ENCODE results near the gene U2SURP. TPM values are rescaled to one million over a fixed set of nuclear protein-coding genes. Genes with fewer than 3 reads are reported as not detected.

The U2SURP gene
- total RNA-seq, 1 experiment from 2014 or later, result 132 TPM

DNA sequence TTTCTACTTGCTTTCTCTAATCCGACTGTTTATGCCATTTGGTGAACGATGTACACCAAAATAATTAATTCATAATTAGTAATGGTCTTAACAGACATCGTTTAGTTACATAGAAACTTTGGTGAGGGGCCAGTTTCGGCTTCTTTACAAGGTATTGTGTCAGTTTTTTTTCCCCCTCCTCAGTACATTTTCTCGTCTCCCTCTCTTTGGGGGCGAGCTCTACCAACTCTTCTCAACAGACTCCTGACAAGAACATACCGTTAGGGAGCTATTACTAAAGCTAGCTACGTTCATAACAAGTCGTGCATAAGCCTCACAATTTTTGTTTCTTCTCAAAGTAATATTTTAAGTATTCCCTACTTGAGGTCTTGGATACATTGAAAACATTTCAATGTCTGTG, 1.4 kb downstream of the U2SURP start:
- H3K4me2 ChIP-seq (ENCODE audit: low read length), result peak overlapping the region; percentile 96
- ATAC-seq, result no peak
- TF ChIP-seq SIN3A (IDR thresholded peaks at IDR 0.05; ENCODE audit: low read depth), result no peak
- TF ChIP-seq ZNF274 (IDR thresholded peaks at IDR 0.05; ENCODE audit: low read depth, low read length), result no peak
- no peak for TF ChIP-seq REST (IDR thresholded peaks at IDR 0.05; ENCODE audit: low read depth)
- TF ChIP-seq CBX3 (IDR thresholded peaks at IDR 0.05; ENCODE audit: low read depth), result no peak
- no peak for TF ChIP-seq POLR2AphosphoS5 (IDR thresholded peaks at IDR 0.05; ENCODE audit: low read depth, low read length)
- no peak for TF ChIP-seq MAX (IDR thresholded peaks at IDR 0.05)
- TF ChIP-seq RAD21 (IDR thresholded peaks at IDR 0.05; ENCODE audit: low read depth), result no peak
- no peak for TF ChIP-seq EGR1 (IDR thresholded peaks at IDR 0.05; ENCODE audit: low read depth)
- TF ChIP-seq CEBPB (IDR thresholded peaks at IDR 0.05; ENCODE audit: low read depth), result no peak
- TF ChIP-seq EZH2 (IDR thresholded peaks at IDR 0.05), result no peak
- TF ChIP-seq POLR2A (IDR thresholded peaks at IDR 0.05; ENCODE audit: borderline replicate concordance, extremely low read depth, insufficient read depth, insufficient read length), result no peak
- ChIA-PET RAD21 (ENCODE audit: low non-redundant PET in 1 of 2, low total read pairs in 2 of 2, uncharacterized antibody in 2 of 2, unreplicated experiment in 2 of 2) (no interaction called here), CTCF (interaction anchor here (2.2 kb wide), 1 partner anchor 174 kb away, joined by 9 read pairs; no protein-coding TSS in a partner anchor), POLR2A (no interaction called here)
- DNase-seq (ENCODE audit: low read depth, low spot score), result no peak
- peak overlapping the region; percentile 98 for H3K9ac ChIP-seq (ENCODE audit: low read length)
- peak overlapping the region; percentile 98 to 99 for H3K4me3 ChIP-seq (replicated peaks in 1 of 2; ENCODE audit: low read depth in 1 of 2, low read length in 2 of 2)
- no peaks in the 10 kb centered on the region for H3K27me3 ChIP-seq (ENCODE audit: insufficient read depth, low read length)
- no TSS peak for BruUV-seq (replicated peaks)
- H3K36me3 ChIP-seq (ENCODE audit: control insufficient read depth in 1 of 2, insufficient read depth in 2 of 2, low read length in 2 of 2), result no peaks in the 10 kb centered on the region
- intact Hi-C loops (cut with micrococcal nuclease), result no loop called here
- H3K9me3 ChIP-seq (ENCODE audit: control insufficient read depth in 1 of 2, insufficient read depth in 1 of 2, low read depth in 1 of 2, low read length in 2 of 2), result no peaks in the 10 kb centered on the region
- peaks cover 2 to 28% of the 10 kb centered on the region in 2 experiments; a peak in 3 of 4 replicates for H3K4me1 ChIP-seq (ENCODE audit: control insufficient read depth in 1 of 2, insufficient read depth in 2 of 2, low read length in 2 of 2)
- peaks cover 71% of the 10 kb centered on the region for H3K79me2 ChIP-seq (ENCODE audit: insufficient read depth, low read length)
- no peaks in the 10 kb centered on the region for H3K9me2 ChIP-seq (ENCODE audit: insufficient read depth)
- H2AFZ ChIP-seq (ENCODE audit: low read depth, low read length, poor library complexity, severe bottlenecking), result no peak overlapping the region
- peaks cover 31% of the 10 kb centered on the region; the same call in 1 of the 2 replicates for H4K20me1 ChIP-seq (ENCODE audit: insufficient read depth)
- H3K27ac ChIP-seq (ENCODE audit: low read depth, low read length), result no peak overlapping the region; the same call in 1 of the 2 replicates

Data from HCT116 (cell line).